NCI-H2227 (cell line): ENCODE results near the gene ZNF471.

Source experiments
- DNase-seq: peaks from one replicate; lab custom pipeline; 2025; ENCODE audit not compliant: unreplicated experiment; lab: John Stamatoyannopoulos, UW

Gene ZNF471

DNA sequence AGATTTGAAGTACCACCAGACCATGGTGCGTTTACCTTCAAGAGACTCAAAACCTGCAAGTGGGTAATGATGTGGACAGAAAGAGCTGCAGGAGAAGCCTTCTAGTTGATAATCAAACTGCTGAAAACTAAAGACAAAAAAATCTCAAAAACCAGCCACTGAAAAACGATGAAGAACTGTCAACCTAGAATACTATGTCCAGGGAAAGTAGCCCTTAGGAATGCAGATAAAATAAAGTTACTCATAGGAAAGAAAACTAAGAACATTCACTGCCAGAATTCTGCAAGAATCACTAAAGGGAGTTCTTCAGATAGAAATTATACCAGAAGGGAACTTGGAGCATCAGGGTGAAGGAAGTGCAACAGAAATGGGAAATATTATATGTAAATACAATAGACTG is 64.9 kb downstream of the ZNF471 start:
- DNase-seq: no peak

DNA sequence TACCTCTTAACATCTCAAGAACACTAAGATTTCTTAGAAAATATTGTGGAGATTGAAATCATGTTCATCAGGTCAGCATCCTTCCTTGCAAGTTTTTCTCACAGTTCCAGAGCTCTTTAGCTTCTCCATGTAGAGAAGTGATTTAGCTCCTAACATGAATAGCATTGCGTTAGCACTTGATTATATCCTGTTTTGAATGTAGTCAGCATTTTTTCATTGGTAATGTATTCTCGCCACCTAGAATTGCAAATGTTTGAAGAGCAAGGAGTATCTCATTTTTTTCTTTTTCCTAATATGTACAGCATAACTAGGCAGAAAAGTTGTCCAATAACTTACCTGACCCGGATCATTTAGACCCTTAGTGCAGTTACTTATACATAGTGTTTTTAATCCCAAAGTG is 66.3 kb downstream of the ZNF471 start:
- DNase-seq: no peak

DNA sequence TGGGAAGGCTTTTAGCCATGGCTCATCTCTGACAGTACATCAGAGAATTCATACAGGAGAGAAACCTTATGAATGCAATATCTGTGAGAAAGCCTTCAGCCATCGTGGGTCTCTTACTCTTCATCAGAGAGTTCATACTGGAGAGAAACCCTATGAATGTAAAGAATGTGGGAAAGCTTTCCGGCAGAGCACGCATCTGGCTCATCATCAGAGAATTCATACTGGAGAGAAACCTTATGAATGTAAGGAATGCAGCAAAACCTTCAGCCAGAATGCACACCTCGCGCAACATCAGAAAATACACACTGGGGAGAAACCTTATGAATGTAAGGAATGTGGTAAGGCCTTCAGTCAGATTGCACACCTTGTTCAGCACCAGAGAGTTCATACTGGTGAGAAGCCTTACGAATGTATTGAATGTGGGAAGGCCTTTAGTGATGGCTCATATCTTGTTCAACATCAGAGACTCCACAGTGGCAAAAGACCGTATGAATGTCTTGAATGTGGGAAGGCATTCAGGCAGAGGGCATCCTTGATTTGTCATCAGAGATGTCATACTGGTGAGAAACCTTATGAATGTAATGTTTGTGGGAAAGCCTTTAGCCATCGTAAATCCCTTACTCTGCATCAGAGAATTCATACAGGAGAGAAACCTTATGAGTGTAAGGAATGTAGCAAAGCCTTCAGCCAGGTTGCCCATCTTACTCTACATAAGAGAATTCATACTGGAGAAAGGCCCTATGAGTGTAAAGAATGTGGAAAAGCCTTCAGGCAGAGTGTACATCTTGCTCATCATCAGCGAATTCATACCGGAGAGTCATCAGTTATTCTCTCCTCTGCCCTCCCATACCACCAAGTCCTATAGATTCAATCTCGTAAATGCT is 70.3 kb downstream of the ZNF471 start:
- DNase-seq: no peak
